Endothelial cell of umbilical vein (primary cell): ENCODE measurements around the gene FAS. TPM values are rescaled to one million over a fixed set of nuclear protein-coding genes. Genes with fewer than 3 reads are reported as not detected.

Source experiments
- BruUV-seq: library from RNA; stranded (reverse); fragments of 400-500 nt; replicated peaks from 2 replicates; lab custom pipeline; 2021; lab: Mats Ljungman, UMichigan
- CTCF ChIA-PET: fragments of 300-600, 350-600 bp; sonication (Branson Sonifier 250); formaldehyde crosslinking; loops from one replicate; lab custom pipeline; 2021; ENCODE audit warnings: antibody characterized with exemption, inconsistent platforms; lab: Charles Lee
- POLR2A ChIA-PET: fragments of 300-600, 350-600 bp; sonication (Branson Sonifier 250); formaldehyde crosslinking; loops from one replicate; lab custom pipeline; 2021; ENCODE audit warnings: antibody characterized with exemption, inconsistent platforms; lab: Charles Lee
- DNase-seq: peaks from one replicate; pipeline ENCODE4 v3.0.0-alpha.2; 2011; ENCODE audit warnings: low read depth, low spot score
- FAIRE-seq: peaks from 2 replicates; lab custom pipeline; 2011; peaks lifted over from hg19 to GRCh38; lab: Jason Lieb, UNC
- H2AFZ ChIP-seq: 2 replicates; pipeline ENCODE4 v1.6.0; 2012; ENCODE audit warnings: low read depth, low read length, control low read depth, inconsistent platforms
- H3K27ac ChIP-seq: 2 replicates; pipeline ENCODE4 v1.5.1; 2011; ENCODE audit warnings: low read depth, mild to moderate bottlenecking, control low read depth, low read length, moderate library complexity; ENCODE audit not compliant: insufficient read depth
- H3K27me3 ChIP-seq, 2 experiments: 2 replicates each; pipeline versions ENCODE4 v1.6.0 to v1.6.1; 2011; ENCODE audit warnings: low read length in 2 of 2, mixed read lengths in 1 of 2; ENCODE audit not compliant: control insufficient read depth in 2 of 2, insufficient read depth in 2 of 2
- H3K36me3 ChIP-seq, 2 experiments: 2 replicates in 1 of 2; 3 replicates in 1 of 2; pipeline ENCODE4 v1.5.1; 2011; ENCODE audit warnings: low read length in 2 of 2, mild to moderate bottlenecking in 1 of 2, moderate library complexity in 1 of 2; ENCODE audit not compliant: control insufficient read depth in 2 of 2, insufficient read depth in 2 of 2; ENCODE audit errors: extremely low read depth in 1 of 2
- H3K4me1 ChIP-seq: 3 replicates; pipeline ENCODE4 v1.5.1; 2011; ENCODE audit warnings: mild to moderate bottlenecking, low read length; ENCODE audit not compliant: control insufficient read depth, insufficient read depth; ENCODE audit errors: extremely low read depth
- H3K4me2 ChIP-seq: 2 replicates; pipeline ENCODE4 v1.6.1; 2011; ENCODE audit warnings: low read length, control low read depth, mixed read lengths; ENCODE audit not compliant: insufficient read depth
- H3K4me3 ChIP-seq, 3 experiments: fragments of 200-600 bp in 1 of 3; sonication (generic), shearing (Covaris generic) in 1 of 3; replicated peaks in 1 of 3; 2 replicates each; pipeline ENCODE4 v1.5.1; 2011 to 2016; ENCODE audit warnings: control low read depth in 3 of 3, low read length in 3 of 3, mild to moderate bottlenecking in 2 of 3, inconsistent platforms in 1 of 3, low read depth in 1 of 3, moderate library complexity in 1 of 3; ENCODE audit not compliant: insufficient read depth in 1 of 3
- H3K79me2 ChIP-seq: 2 replicates; pipeline ENCODE4 v1.6.0; 2012; ENCODE audit warnings: low read length, inconsistent platforms; ENCODE audit not compliant: control insufficient read depth, insufficient read depth
- H3K9ac ChIP-seq: replicated peaks from 2 replicates; pipeline ENCODE3; 2011; ENCODE audit warnings: low read length, control low read depth; ENCODE audit not compliant: insufficient read depth; ENCODE audit errors: extremely low read depth
- H3K9me1 ChIP-seq: replicated peaks from 3 replicates; pipeline ENCODE4 v1.6.0; 2011; ENCODE audit warnings: mild to moderate bottlenecking, low read length; ENCODE audit not compliant: control insufficient read depth, insufficient read depth; ENCODE audit errors: extremely low read depth
- H3K9me3 ChIP-seq: replicated peaks from 2 replicates; pipeline ENCODE4 v1.5.1; 2012; ENCODE audit warnings: low read length, inconsistent platforms; ENCODE audit not compliant: control insufficient read depth, insufficient read depth
- H4K20me1 ChIP-seq: replicated peaks from 2 replicates; pipeline ENCODE3; 2011; ENCODE audit warnings: mild to moderate bottlenecking, low read length; ENCODE audit not compliant: control insufficient read depth, insufficient read depth; ENCODE audit errors: extremely low read depth
- CTCF ChIP-seq, 2 donors: IDR thresholded peaks; 1 replicate in 1 of 2; 2 replicates in 1 of 2; pipeline ENCODE4 v1.5.1; 2011; ENCODE audit warnings: low read length in 2 of 2, mild to moderate bottlenecking in 2 of 2, moderate library complexity in 2 of 2, control low read depth in 1 of 2, inconsistent platforms in 1 of 2, low read depth in 1 of 2; ENCODE audit not compliant: insufficient read depth in 1 of 2; ENCODE audit errors: extremely low read depth in 1 of 2
- EZH2 ChIP-seq: IDR thresholded peaks from 2 replicates; pipeline ENCODE4 v1.6.1; 2012; ENCODE audit warnings: borderline replicate concordance, low read depth, mild to moderate bottlenecking, moderate library complexity, low read length, inconsistent platforms; ENCODE audit not compliant: severe bottlenecking
- FOS ChIP-seq: IDR thresholded peaks from 2 replicates; pipeline ENCODE4 v1.6.1; 2011; ENCODE audit warnings: mild to moderate bottlenecking, low read length, moderate library complexity, borderline replicate concordance; ENCODE audit not compliant: insufficient read depth
- GATA2 ChIP-seq: IDR thresholded peaks from 2 replicates; pipeline ENCODE4 v1.7.0; 2011; ENCODE audit warnings: low read depth, mild to moderate bottlenecking, moderate library complexity, mixed read lengths, low read length; ENCODE audit not compliant: insufficient read length, insufficient read depth
- JUN ChIP-seq: IDR thresholded peaks from 2 replicates; pipeline ENCODE4 v1.6.1; 2011; ENCODE audit warnings: borderline replicate concordance, low read depth; ENCODE audit not compliant: insufficient read length, insufficient read depth
- MAX ChIP-seq: IDR thresholded peaks from 2 replicates; pipeline ENCODE4 v1.6.1; 2011; ENCODE audit not compliant: insufficient read depth, insufficient read length
- MYC ChIP-seq: IDR thresholded peaks from one replicate; pipeline ENCODE4 v1.6.1; 2011; ENCODE audit warnings: mild to moderate bottlenecking, low read depth, low read length
- POLR2A ChIP-seq: IDR thresholded peaks from 2 replicates; pipeline ENCODE4 v1.6.1; 2012; ENCODE audit warnings: low read depth, mild to moderate bottlenecking, control low read depth, low read length
- POLR2AphosphoS5 ChIP-seq: IDR thresholded peaks from 2 replicates; pipeline ENCODE4 v1.6.1; 2012; ENCODE audit warnings: low read depth, mild to moderate bottlenecking, control low read depth, low read length, moderate library complexity; ENCODE audit not compliant: insufficient read depth
- dilution Hi-C: fragments of 300-500 bp; cut with MboI; formaldehyde crosslinking; loops from one replicate; pipeline ENCODE4 v1.15.0; 2019; ENCODE audit warnings: low sequenced_read_pairs; ENCODE audit not compliant: extremely low pct_ligation_motif_present
- intact Hi-C: fragments of 100-400 bp; cut with micrococcal nuclease; formaldehyde crosslinking; loops from one replicate; pipeline ENCODE4 v1.10.0; 2022
- microRNA-seq: library from miRNA; unstranded; fragments of <30 nt; microRNA quantifications from one replicate; pipeline ENCODE4 v1.2.0, GENCODE V29; 2021; ENCODE audit warnings: borderline number of aligned reads, borderline replicate concordance
- polyA plus RNA-seq, 4 experiments: library from polyadenylated mRNA; depleted of rRNA in 3 of 4; stranded (reverse) in 3 of 4; unstranded in 1 of 4; fragments of >200 nt; gene quantifications; 2 replicates each; pipeline versions ENCODE4 v1.2.1 to v1.2.3, GENCODE V29; 2011 to 2012; ENCODE audit warnings: missing spikeins in 1 of 4
- small RNA-seq: library from RNA; depleted of rRNA; stranded (forward); fragments of <200 nt; gene quantifications from one replicate; pipeline ENCODE3, GENCODE V24; 2012; ENCODE audit warnings: low replicate concordance, low read depth; ENCODE audit not compliant: insufficient read depth, insufficient read length
- total RNA-seq: library from RNA; stranded (reverse); gene quantifications from 2 replicates; pipeline ENCODE4 v1.2.3, GENCODE V29; 2021

FAS gene
- total and polyA plus RNA-seq, 2 donors (not counting 3 experiments of a cell fraction or from before 2014, with no cell fraction given): 2.0 to 6.1 TPM

GRCh38 chr10:89064748-89065147 is 74.2 kb downstream of the FAS start:
- FAIRE-seq (no peak), DNase-seq (no peak)
- Histone ChIP-seq H3K9me3 (no peaks in the 10 kb centered on the region), H3K79me2 (no peaks in the 10 kb centered on the region), H3K27me3 (no peaks in the 10 kb centered on the region), H3K4me2 (no peak overlapping the region), H3K9ac (no peak overlapping the region), H3K36me3 (no peaks in the 10 kb centered on the region), H3K27ac (no peak overlapping the region), H3K9me1 (no peaks in the 10 kb centered on the region), H3K4me1 (no peaks in the 10 kb centered on the region), H2AFZ (no peak overlapping the region), H3K4me3 (no peak overlapping the region), H4K20me1 (no peaks in the 10 kb centered on the region)
- intact Hi-C loops (no loop called here), dilution Hi-C loops (no loop called here)
- BruUV-seq: no TSS peak
- CTCF ChIA-PET: interaction anchor here (0.9 kb wide), 1 partner anchor 14 kb away, joined by 3 read pairs; no protein-coding TSS in a partner anchor
- POLR2A ChIA-PET: no interaction called here
- no peak for TF ChIP-seq EZH2
- no peak for TF ChIP-seq JUN
- no peak for TF ChIP-seq CTCF (IDR thresholded peaks at IDR 0.05; ENCODE audit: extremely low read depth in 1 of 2, insufficient read depth in 1 of 2, low read depth in 1 of 2, low read length in 2 of 2)
- TF ChIP-seq POLR2A: no peak
- TF ChIP-seq MAX: no peak
- TF ChIP-seq MYC: no peak
- TF ChIP-seq FOS: no peak
- TF ChIP-seq GATA2: no peak
- no peak for TF ChIP-seq POLR2AphosphoS5

Small RNAs within 50 kb of the gene (microRNA-seq; reads per million reads assigned to microRNA genes)
- not detected for gene MIR4679-1
- gene MIR4679-2: not detected

Small RNAs within 50 kb of the gene (small RNA-seq; reads per million reads assigned to genes)
- gene MIR4679-2 (not detected), gene RF02116 (not detected)

Other genes with a start within 250 kb of the FAS start
- gene LIPN, start 230.8 kb upstream of the FAS start, total RNA-seq: not detected in 2 replicates
- not detected in 2 replicates for gene LIPN, start 230.8 kb upstream of the FAS start, polyA plus RNA-seq
- not detected in 2 replicates for gene LIPM, start 188.1 kb upstream of the FAS start, total RNA-seq
- gene LIPM, start 188.1 kb upstream of the FAS start, polyA plus RNA-seq: not detected in 2 replicates
- not detected in 2 replicates for gene ANKRD22, start 139.0 kb upstream of the FAS start, total RNA-seq
- not detected in 2 replicates for gene ANKRD22, start 139.0 kb upstream of the FAS start, polyA plus RNA-seq
- gene STAMBPL1, start 110.6 kb upstream of the FAS start, total RNA-seq: 1.0 and 1.8 TPM in 2 replicates
- 0.70 and 0.84 TPM in 2 replicates for gene STAMBPL1, start 110.6 kb upstream of the FAS start, polyA plus RNA-seq
- 9.7 and 13.0 TPM in 2 replicates for gene ACTA2, start 38.0 kb upstream of the FAS start, total RNA-seq
- gene ACTA2, start 38.0 kb upstream of the FAS start, polyA plus RNA-seq: 6.3 and 7.0 TPM in 2 replicates
- 0.32 TPM in 1 of 2 replicates, not detected in the other for gene CH25H, start 216.5 kb downstream of the FAS start, total RNA-seq
- 0.29 and 0.30 TPM in 2 replicates for gene CH25H, start 216.5 kb downstream of the FAS start, polyA plus RNA-seq